H1 (cell line): ENCODE results near the gene WLS. TPM values are rescaled to one million over a fixed set of nuclear protein-coding genes. Genes with fewer than 3 reads are reported as not detected.

Source experiments
- CTCF ChIA-PET: fragments of 300-600 bp; sonication (Branson Sonifier 250); formaldehyde crosslinking; loops from one replicate; lab custom pipeline; 2021; ENCODE audit not compliant: partially characterized antibody; lab: Charles Lee
- POLR2A ChIA-PET: fragments of 300-600 bp; sonication (Branson Sonifier 250); formaldehyde crosslinking; loops from one replicate; lab custom pipeline; 2021; ENCODE audit warnings: inconsistent platforms; ENCODE audit not compliant: partially characterized antibody; lab: Charles Lee
- DNase-seq, 2 experiments: peaks; one replicate each; pipeline versions ENCODE4 v3.0.0 to v3.0.0-alpha.2; 2010 to 2022; ENCODE audit warnings: low spot score in 2 of 2, low read depth in 1 of 2, mixed read lengths in 1 of 2
- FAIRE-seq: peaks from 2 replicates; lab custom pipeline; 2011; peaks lifted over from hg19 to GRCh38; lab: Jason Lieb, UNC
- H2AFZ ChIP-seq: 2 replicates; pipeline ENCODE4 v1.8.1; 2012; ENCODE audit warnings: low read length, inconsistent platforms
- H2AK5ac ChIP-seq: 2 replicates; pipeline ENCODE4 v1.6.1; 2013; ENCODE audit warnings: low read depth, low read length
- H2BK120ac ChIP-seq: replicated peaks from 2 replicates; pipeline ENCODE3; 2013; ENCODE audit warnings: low read depth, low read length, inconsistent platforms
- H2BK12ac ChIP-seq: 2 replicates; pipeline ENCODE4 v1.6.1; 2013; ENCODE audit warnings: low read depth, low read length
- H2BK15ac ChIP-seq: 2 replicates; pipeline ENCODE4 v1.6.1; 2013; ENCODE audit warnings: low read length
- H2BK20ac ChIP-seq: 2 replicates; pipeline ENCODE4 v1.6.1; 2013; ENCODE audit warnings: low read length
- H2BK5ac ChIP-seq: 2 replicates; pipeline ENCODE4 v1.6.1; 2013; ENCODE audit warnings: low read depth, low read length
- H3K14ac ChIP-seq: 2 replicates; pipeline ENCODE4 v1.6.1; 2013; ENCODE audit warnings: inconsistent platforms; ENCODE audit not compliant: insufficient read length
- H3K18ac ChIP-seq: 2 replicates; pipeline ENCODE4 v1.6.1; 2013; ENCODE audit warnings: low read length; ENCODE audit errors: extremely low read depth
- H3K23ac ChIP-seq: 2 replicates; pipeline ENCODE4 v1.6.1; 2013; ENCODE audit warnings: inconsistent platforms; ENCODE audit not compliant: insufficient read length
- H3K23me2 ChIP-seq: 2 replicates; pipeline ENCODE4 v1.6.1; 2013; ENCODE audit warnings: low read depth, low read length
- H3K27ac ChIP-seq: 2 replicates; pipeline ENCODE4 v1.6.1; 2011; ENCODE audit warnings: low read depth, low read length, inconsistent platforms
- H3K27me3 ChIP-seq, 4 experiments: replicated peaks in 1 of 4; 1 replicate in 1 of 4; 2 replicates in 3 of 4; pipeline versions ENCODE4 v1.6.1 to v1.8.1; 2011 to 2013; ENCODE audit warnings: low read length in 3 of 4, mild to moderate bottlenecking in 3 of 4, inconsistent platforms in 2 of 4, mixed read lengths in 2 of 4, moderate library complexity in 1 of 4; ENCODE audit not compliant: control insufficient read depth in 3 of 4, insufficient read depth in 3 of 4; ENCODE audit errors: extremely low read depth in 1 of 4
- H3K36me3 ChIP-seq, 4 experiments: 2 replicates each; pipeline versions ENCODE4 v1.6.1 to v1.8.1; 2011 to 2013; ENCODE audit warnings: mild to moderate bottlenecking in 4 of 4, low read length in 3 of 4, moderate library complexity in 2 of 4, control low read depth in 1 of 4, inconsistent platforms in 1 of 4; ENCODE audit not compliant: insufficient read depth in 4 of 4, control insufficient read depth in 2 of 4
- H3K4ac ChIP-seq: replicated peaks from 2 replicates; pipeline ENCODE3; 2013; ENCODE audit warnings: low read length, low read depth, mixed read lengths, inconsistent platforms; ENCODE audit not compliant: insufficient read length
- H3K4me1 ChIP-seq, 4 experiments: replicated peaks in 1 of 4; 1 replicate in 1 of 4; 2 replicates in 3 of 4; pipeline versions ENCODE4 v1.6.1 to v1.8.1; 2011 to 2013; ENCODE audit warnings: low read length in 3 of 4, inconsistent platforms in 2 of 4, mixed read lengths in 1 of 4; ENCODE audit not compliant: insufficient read depth in 4 of 4, control insufficient read depth in 3 of 4
- H3K4me2 ChIP-seq, 2 experiments: 2 replicates each; pipeline versions ENCODE4 v1.6.1 to v1.8.1; 2011 to 2013; ENCODE audit warnings: low read depth in 2 of 2, low read length in 2 of 2, control low read depth in 1 of 2, inconsistent platforms in 1 of 2, mild to moderate bottlenecking in 1 of 2; ENCODE audit not compliant: insufficient read depth in 1 of 2
- H3K4me3 ChIP-seq, 4 experiments: fragments of 200-600, 300-600 bp in 1 of 4; sonication (generic), shearing (Covaris generic), sonication (Bioruptor Twin) in 1 of 4; 2 replicates each; pipeline versions ENCODE4 v1.5.1 to v1.8.1; 2011 to 2016; ENCODE audit warnings: low read length in 4 of 4, low read depth in 3 of 4, control low read depth in 2 of 4, inconsistent platforms in 2 of 4, mild to moderate bottlenecking in 2 of 4, mixed read lengths in 1 of 4, moderate library complexity in 1 of 4; ENCODE audit not compliant: insufficient read depth in 2 of 4; ENCODE audit errors: extremely low read depth in 1 of 4
- H3K56ac ChIP-seq: replicated peaks from 2 replicates; pipeline ENCODE3; 2013; ENCODE audit warnings: low read depth, mild to moderate bottlenecking, mixed read lengths, low read length, inconsistent platforms; ENCODE audit not compliant: insufficient read length
- H3K79me1 ChIP-seq: 2 replicates; pipeline ENCODE4 v1.6.1; 2013; ENCODE audit warnings: low read depth, low read length, control low read depth
- H3K79me2 ChIP-seq, 2 experiments: 2 replicates each; pipeline versions ENCODE4 v1.6.1 to v1.8.1; 2012 to 2013; ENCODE audit warnings: low read length in 2 of 2, mild to moderate bottlenecking in 2 of 2, inconsistent platforms in 1 of 2; ENCODE audit not compliant: insufficient read depth in 2 of 2, control insufficient read depth in 1 of 2
- H3K9ac ChIP-seq, 4 experiments: replicated peaks in 1 of 4; 1 replicate in 1 of 4; 2 replicates in 3 of 4; pipeline versions ENCODE4 v1.6.1 to v1.8.1; 2011 to 2013; ENCODE audit warnings: low read depth in 3 of 4, low read length in 3 of 4, control low read depth in 2 of 4, mild to moderate bottlenecking in 2 of 4, moderate library complexity in 2 of 4, inconsistent platforms in 1 of 4; ENCODE audit errors: extremely low read depth in 1 of 4
- H3K9me3 ChIP-seq, 2 experiments: 2 replicates each; pipeline versions ENCODE4 v1.6.1 to v1.8.1; 2012 to 2013; ENCODE audit warnings: mild to moderate bottlenecking in 2 of 2, moderate library complexity in 2 of 2, control low read depth in 1 of 2, inconsistent platforms in 1 of 2, low read depth in 1 of 2, low read length in 1 of 2, mixed read lengths in 1 of 2; ENCODE audit not compliant: insufficient read depth in 2 of 2
- H4K20me1 ChIP-seq, 2 experiments: replicated peaks in 1 of 2; 2 replicates each; pipeline versions ENCODE3 to v1.8.1; 2011 to 2013; ENCODE audit warnings: inconsistent platforms in 2 of 2, low read length in 2 of 2, mild to moderate bottlenecking in 1 of 2; ENCODE audit not compliant: insufficient read depth in 2 of 2, control insufficient read depth in 1 of 2
- H4K5ac ChIP-seq: 2 replicates; pipeline ENCODE4 v1.6.1; 2013; ENCODE audit warnings: low read length, low read depth, mixed read lengths, inconsistent platforms; ENCODE audit not compliant: insufficient read length
- H4K8ac ChIP-seq: 2 replicates; pipeline ENCODE4 v1.8.0; 2013; ENCODE audit warnings: mild to moderate bottlenecking, moderate library complexity, low read length, inconsistent platforms; ENCODE audit not compliant: insufficient read depth; ENCODE audit errors: extremely low read depth
- H4K91ac ChIP-seq: replicated peaks from 2 replicates; pipeline ENCODE3; 2013; ENCODE audit warnings: low read length, mixed read lengths, inconsistent platforms; ENCODE audit not compliant: insufficient read length
- ATF3 ChIP-seq: IDR thresholded peaks from 2 replicates; pipeline ENCODE4 v1.6.1; 2011; ENCODE audit warnings: low read depth, mild to moderate bottlenecking, low read length; ENCODE audit not compliant: insufficient read depth
- CBX5 ChIP-seq: fragments of 300-800, 300-1000 bp; sonication (generic); IDR thresholded peaks from 2 replicates; pipeline ENCODE4 v1.7.1; 2016; ENCODE audit warnings: antibody characterized with exemption, low read length, low read depth
- CTCF ChIP-seq, 3 experiments: IDR thresholded peaks; 1 replicate in 2 of 3; 2 replicates in 1 of 3; pipeline versions ENCODE4 v1.5.1 to v1.6.1; 2011; ENCODE audit warnings: low read length in 3 of 3, mild to moderate bottlenecking in 3 of 3, inconsistent platforms in 2 of 3, low read depth in 1 of 3, moderate library complexity in 1 of 3; ENCODE audit not compliant: insufficient read depth in 1 of 3; ENCODE audit errors: control extremely low read depth in 1 of 3
- E2F6 ChIP-seq: IDR thresholded peaks from 2 replicates; pipeline ENCODE4 v1.6.1; 2012; ENCODE audit warnings: inconsistent platforms
- JUND ChIP-seq: IDR thresholded peaks from 2 replicates; pipeline ENCODE4 v1.6.1; 2011; ENCODE audit warnings: mild to moderate bottlenecking, improper control_type of control experiment, low read length
- NRF1 ChIP-seq: IDR thresholded peaks from 2 replicates; pipeline ENCODE4 v1.6.1; 2011; ENCODE audit warnings: mild to moderate bottlenecking, low read depth, low read length, improper control_type of control experiment
- POLR2A ChIP-seq, 2 experiments: IDR thresholded peaks; 1 replicate in 1 of 2; 2 replicates in 1 of 2; pipeline ENCODE4 v1.6.1; 2011; ENCODE audit warnings: low read depth in 2 of 2, low read length in 2 of 2, mild to moderate bottlenecking in 2 of 2; ENCODE audit errors: control extremely low read depth in 1 of 2
- SRF ChIP-seq: IDR thresholded peaks from 2 replicates; pipeline ENCODE4 v1.6.1; 2011; ENCODE audit warnings: mild to moderate bottlenecking, low read depth, low read length, moderate library complexity
- TAF1 ChIP-seq: IDR thresholded peaks from 2 replicates; pipeline ENCODE4 v1.6.1; 2011; ENCODE audit warnings: mild to moderate bottlenecking, low read depth, low read length
- TBP ChIP-seq: IDR thresholded peaks from 2 replicates; pipeline ENCODE4 v1.6.1; 2011; ENCODE audit warnings: low read depth, low read length, improper control_type of control experiment
- WGBS, 2 experiments: shearing (Covaris generic) in 1 of 2; methylation state at CpG; one replicate each; pipeline versions ENCODE4 v1.1.6 to v1.1.7; 2013 to 2015; ENCODE audit warnings: low lambda C conversion rate in 2 of 2, mixed read lengths in 2 of 2, inconsistent platforms in 1 of 2, low coverage in 1 of 2, missing lambda C conversion rate in 1 of 2; ENCODE audit not compliant: insufficient replicate concordance in 2 of 2, insufficient coverage in 1 of 2, insufficient read length in 1 of 2; ENCODE audit errors: extremely low coverage in 1 of 2, missing lambda C conversion rate in 1 of 2; 5-methylcytosine and 5-hydroxymethylcytosine counted together
- polyA plus RNA-seq, 7 experiments: library from polyadenylated mRNA; depleted of rRNA in 3 of 7; stranded (reverse) in 5 of 7; unstranded in 2 of 7; fragments of >200 nt in 5 of 7; fragments of 200-250 nt in 2 of 7; gene quantifications; 1 replicate in 5 of 7; 2 replicates in 1 of 7; 4 replicates in 1 of 7; pipeline versions ENCODE4 v1.2.1 to v1.2.3, GENCODE V29; 2011 to 2013; ENCODE audit warnings: missing spikeins in 2 of 7, mixed read lengths in 2 of 7
- total RNA-seq: library from RNA; stranded (reverse); fragmentation: NEBNext Ultra II Directional; extraction: Animal tissue kit (Norgen Biotek cat#: 25700); gene quantifications from 2 replicates; pipeline ENCODE4 v1.2.1, GENCODE V29; 2021

Gene WLS
- total and polyA plus RNA-seq, 2 of the 8 experiments (the other 6 are each of a cell fraction or from before 2014, with no cell fraction given), result 1.2 to 2.7 TPM

GRCh38 chr1:68173283-68173935 lies 58.9 kb downstream of the WLS start:
- Histone ChIP-seq H3K23me2 (no peaks in the 10 kb centered on the region), H3K27ac (no peak overlapping the region), H2BK120ac (no peak overlapping the region), H3K27me3 (no peaks in the 10 kb centered on the region), H3K4me1 (no peaks in the 10 kb centered on the region), H2BK15ac (no peak overlapping the region), H3K14ac (no peak overlapping the region), H3K79me2 (no peaks in the 10 kb centered on the region), H4K20me1 (no peaks in the 10 kb centered on the region), H4K8ac (no peak overlapping the region), H2AFZ (no peak overlapping the region), H2AK5ac (no peak overlapping the region), H3K9me3 (no peaks in the 10 kb centered on the region), H2BK12ac (no peak overlapping the region), H3K18ac (no peak overlapping the region), H2BK5ac (no peak overlapping the region), H3K4me3 (no peak overlapping the region), H3K9ac (no peak overlapping the region), H4K91ac (no peak overlapping the region), H3K23ac (no peak overlapping the region), H4K5ac (no peak overlapping the region), H2BK20ac (no peak overlapping the region), H3K36me3 (no peaks in the 10 kb centered on the region), H3K56ac (no peak overlapping the region), H3K4me2 (no peak overlapping the region), H3K4ac (no peak overlapping the region), H3K79me1 (no peaks in the 10 kb centered on the region)
- 88% methylated on average over 6 of the region's 6 CpGs; no CpG with 5 or more reads in 1 of the 2 experiments for WGBS, 2 experiments
- no peak for FAIRE-seq
- no peak for DNase-seq
- POLR2A ChIA-PET, result no interaction called here
- CTCF ChIA-PET, result interaction anchor here (0.7 to 4.8 kb wide), 15 partner anchors 9 to 323 kb away, joined by 3 to 45 read pairs (median 3); no protein-coding TSS in a partner anchor
- TF ChIP-seq NRF1, result no peak
- TF ChIP-seq TBP, result no peak
- TF ChIP-seq E2F6, result no peak
- no peak for TF ChIP-seq SRF
- no peak for TF ChIP-seq ATF3
- no peak for TF ChIP-seq JUND
- no peak for TF ChIP-seq TAF1
- no peak for TF ChIP-seq CBX5
- TF ChIP-seq CTCF (IDR thresholded peaks at IDR 0.05; ENCODE audit: control extremely low read depth in 1 of 3, insufficient read depth in 1 of 3, low read depth in 1 of 3, low read length in 3 of 3), result no peak
- TF ChIP-seq POLR2A (IDR thresholded peaks at IDR 0.05; ENCODE audit: control extremely low read depth in 1 of 2, low read depth in 2 of 2, low read length in 2 of 2), result no peak
